K562 (cell line): Measurements from ENCODE around the gene ATXN7L2. TPM values are rescaled to one million over a fixed set of nuclear protein-coding genes. Genes with fewer than 3 reads are reported as not detected.
A peak's percentile ranks its signal among the peaks of the same experiment; 100 is the strongest.

ENCODE experiments used
- CREBBP ChIP-seq: IDR thresholded peaks from one replicate; pipeline ENCODE4 v1.6.1; 2012; ENCODE audit warnings: low read depth, mild to moderate bottlenecking, control low read depth, inconsistent platforms, low read length
- ELF2 ChIP-seq: fragments of 250-450 bp; sonication (Bioruptor Pico); IDR thresholded peaks from 2 replicates; pipeline ENCODE4 v1.5.0; 2021; ENCODE audit warnings: mild to moderate bottlenecking
- GABPA ChIP-seq: fragments of 200-800 bp; sonication (Bioruptor generic); conservative IDR thresholded peaks from 2 replicates; pipeline ENCODE4 v1.6.1; 2016; ENCODE audit warnings: low read depth, missing genetic modification characterization, missing compliant biosample characterization
- ILK ChIP-seq: fragments of 450-650 bp; IDR thresholded peaks from 2 replicates; pipeline ENCODE4 v1.6.1; 2016; ENCODE audit warnings: missing genetic modification characterization, low read depth, mild to moderate bottlenecking, missing compliant biosample characterization, moderate library complexity, borderline replicate concordance
- JUND ChIP-seq, 2 experiments: IDR thresholded peaks; 2 replicates in 1 of 2; 3 replicates in 1 of 2; pipeline ENCODE4 v1.6.1; 2011; ENCODE audit warnings: borderline replicate concordance in 2 of 2, low read depth in 2 of 2, low read length in 2 of 2, improper control_type of control experiment in 1 of 2, missing biosample characterization in 1 of 2, missing genetic modification characterization in 1 of 2, missing genetic modification reagents in 1 of 2
- KLF13 ChIP-seq: fragments of 450-650 bp; IDR thresholded peaks from 2 replicates; pipeline ENCODE4 v1.6.1; 2016; ENCODE audit warnings: missing genetic modification characterization, low read depth, mild to moderate bottlenecking, missing compliant biosample characterization, moderate library complexity, borderline replicate concordance
- KLF16 ChIP-seq: IDR thresholded peaks from 2 replicates; pipeline ENCODE4 v1.6.1; 2016; ENCODE audit warnings: antibody characterized with exemption
- MLX ChIP-seq, 2 experiments: fragments of 450-650 bp in 1 of 2; sonication (generic) in 1 of 2; formaldehyde crosslinking; conservative IDR thresholded peaks; 2 replicates each; pipeline versions ENCODE4 v1.4.0 to v1.8.1; 2020 to 2022; ENCODE audit warnings: mild to moderate bottlenecking in 1 of 2, missing genetic modification reagents in 1 of 2
- PKNOX1 ChIP-seq: fragments of 450-650 bp; IDR thresholded peaks from 2 replicates; pipeline ENCODE4 v1.6.1; 2016
- PRDM10 ChIP-seq: fragments of 450-650 bp; IDR thresholded peaks from 2 replicates; pipeline ENCODE4 v1.6.1; 2018; ENCODE audit not compliant: partially characterized antibody
- PREB ChIP-seq: sonication (generic); formaldehyde crosslinking; IDR thresholded peaks from 2 replicates; pipeline ENCODE4 v1.8.1; 2023; ENCODE audit warnings: mild to moderate bottlenecking, missing genetic modification reagents
- RCOR1 ChIP-seq, 2 experiments: IDR thresholded peaks; 2 replicates each; pipeline ENCODE4 v1.6.1; 2012; ENCODE audit warnings: low read depth in 2 of 2, low read length in 2 of 2, borderline replicate concordance in 1 of 2, improper control_type of control experiment in 1 of 2
- RNF2 ChIP-seq: sonication (generic); IDR thresholded peaks from 2 replicates; pipeline ENCODE4 v1.6.1; 2016
- TFAP4 ChIP-seq: sonication (generic); formaldehyde crosslinking; IDR thresholded peaks from 2 replicates; pipeline ENCODE4 v1.8.0; 2022; ENCODE audit warnings: missing genetic modification reagents, mild to moderate bottlenecking, moderate library complexity, borderline replicate concordance
- ZC3H11A ChIP-seq: IDR thresholded peaks from 2 replicates; pipeline ENCODE4 v1.6.1; 2012; ENCODE audit warnings: low read depth, low read length, improper control_type of control experiment
- ZNF449 ChIP-seq: fragments of 250-450 bp; sonication (Bioruptor Pico); IDR thresholded peaks from 2 replicates; pipeline ENCODE4 v1.8.0; 2022; ENCODE audit warnings: moderate library complexity, mild to moderate bottlenecking, inconsistent platforms
- ZNF511 ChIP-seq: sonication (generic); formaldehyde crosslinking; IDR thresholded peaks from 2 replicates; pipeline ENCODE4 v1.8.0; 2022; ENCODE audit warnings: mild to moderate bottlenecking, missing genetic modification reagents
- ZNF785 ChIP-seq: fragments of 250-450 bp; sonication (Bioruptor Pico); IDR thresholded peaks from 2 replicates; pipeline ENCODE4 v1.4.0; 2020; ENCODE audit warnings: mild to moderate bottlenecking
- polyA plus RNA-seq, 8 experiments: library from polyadenylated mRNA; depleted of rRNA in 4 of 8; stranded (reverse) in 5 of 8; unstranded in 3 of 8; fragments of >200 nt; fragmentation: Nextera tagmentation in 2 of 8; fragmentation: Illumina TruSeq in 1 of 8; extraction: Ambion mirVana in 2 of 8; extraction: Trizol in 1 of 8; gene quantifications; 2 replicates each; pipeline versions ENCODE4 v1.2.1 to v1.2.3, GENCODE V29; 2011 to 2014; ENCODE audit warnings: inconsistent platforms in 1 of 8, missing spikeins in 1 of 8
- total RNA-seq, 7 experiments: library from RNA; depleted of rRNA in 6 of 7; stranded (reverse); fragments of >200 nt in 6 of 7; fragmentation: Illumina TruSeq in 2 of 7; extraction: Trizol in 2 of 7; gene quantifications; 2 replicates each; pipeline versions ENCODE4 v1.2.1 to v1.2.3, GENCODE V29; 2011 to 2021; ENCODE audit warnings: low replicate concordance in 1 of 7

Gene ATXN7L2
- total and polyA plus RNA-seq, 9 of the 15 experiments (the other 6 are each of a cell fraction or from before 2014, with no cell fraction given): 0.21 to 10.4 (median 5.8) TPM

GRCh38 chr1:109478806-109479205 is 4.9 kb upstream of the ATXN7L2 start (continued):
- TF ChIP-seq TFAP4 (CRISPR knock-in tag) (no peak), PREB (CRISPR knock-in tag) (no peak), ZC3H11A (no peak), ZNF449 (CRISPR knock-in tag) (no peak), ELF2 (no peak), PKNOX1 (no peak), RCOR1 (IDR thresholded peaks at IDR 0.05; ENCODE audit: borderline replicate concordance in 1 of 2, low read depth in 2 of 2, low read length in 2 of 2) (peak in 1 of 2 experiments; percentile 51; a peak in 1 of 4 replicates), GABPA (no peak), PRDM10 (no peak), RNF2 (no peak), ZNF785 (CRISPR knock-in tag) (no peak), JUND (IDR thresholded peaks at IDR 0.05; ENCODE audit: borderline replicate concordance, low read depth, low read length) (no peak), JUND (tag; IDR thresholded peaks at IDR 0.05; ENCODE audit: borderline replicate concordance, low read depth, low read length) (no peak), KLF13 (tag) (peak; percentile 86), CREBBP (no peak), ILK (no peak), ZNF511 (CRISPR knock-in tag) (no peak), MLX (CRISPR knock-in tag; conservative IDR thresholded peaks at IDR 0.05) (0 out of 4 replicates have a peak, but pooled peaks of 1 of the 2 experiments have one; percentile 38), KLF16 (no peak)
